ENCODE data around the gene CCDC88B. TPM values are rescaled to one million over a fixed set of nuclear protein-coding genes. Genes with fewer than 3 reads are reported as not detected.

The CCDC88B gene
- total and polyA plus RNA-seq, 2 donors (not counting 1 experiment from before 2014, with no cell fraction given): 0.56 to 3.1 TPM

GRCh38 chr11:64366751-64367150 is 26.7 kb downstream of the CCDC88B start:
- no peak overlapping the region for H3K9ac ChIP-seq (ENCODE audit: insufficient read depth, low read length)
- H3K27ac ChIP-seq (ENCODE audit: insufficient read depth, low read length): no peak overlapping the region
- no peaks in the 10 kb centered on the region for H3K9me3 ChIP-seq (ENCODE audit: control insufficient read depth, insufficient read depth, low read depth, low read length)
- H3K4me2 ChIP-seq (ENCODE audit: extremely low read depth, insufficient read depth, low read length): no peak overlapping the region
- TF ChIP-seq EZH2 (IDR thresholded peaks at IDR 0.05; ENCODE audit: low read length, missing control alignments): no peak
- TF ChIP-seq, protein P1, sequence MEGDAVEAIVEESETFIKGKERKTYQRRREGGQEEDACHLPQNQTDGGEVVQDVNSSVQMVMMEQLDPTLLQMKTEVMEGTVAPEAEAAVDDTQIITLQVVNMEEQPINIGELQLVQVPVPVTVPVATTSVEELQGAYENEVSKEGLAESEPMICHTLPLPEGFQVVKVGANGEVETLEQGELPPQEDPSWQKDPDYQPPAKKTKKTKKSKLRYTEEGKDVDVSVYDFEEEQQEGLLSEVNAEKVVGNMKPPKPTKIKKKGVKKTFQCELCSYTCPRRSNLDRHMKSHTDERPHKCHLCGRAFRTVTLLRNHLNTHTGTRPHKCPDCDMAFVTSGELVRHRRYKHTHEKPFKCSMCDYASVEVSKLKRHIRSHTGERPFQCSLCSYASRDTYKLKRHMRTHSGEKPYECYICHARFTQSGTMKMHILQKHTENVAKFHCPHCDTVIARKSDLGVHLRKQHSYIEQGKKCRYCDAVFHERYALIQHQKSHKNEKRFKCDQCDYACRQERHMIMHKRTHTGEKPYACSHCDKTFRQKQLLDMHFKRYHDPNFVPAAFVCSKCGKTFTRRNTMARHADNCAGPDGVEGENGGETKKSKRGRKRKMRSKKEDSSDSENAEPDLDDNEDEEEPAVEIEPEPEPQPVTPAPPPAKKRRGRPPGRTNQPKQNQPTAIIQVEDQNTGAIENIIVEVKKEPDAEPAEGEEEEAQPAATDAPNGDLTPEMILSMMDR (conservative IDR thresholded peaks at IDR 0.05 in 1 of 2, IDR thresholded peaks at IDR 0.05 in 1 of 2; ENCODE audit: low read depth in 1 of 2, low read length in 2 of 2): no peak
- no peak overlapping the region for H3K4me3 ChIP-seq (replicated peaks in 1 of 4; ENCODE audit: control extremely low read depth in 1 of 4, insufficient read depth in 1 of 4, low read depth in 3 of 4, low read length in 4 of 4)
- peak in 1 of 2 donors; percentile 48 for DNase-seq (ENCODE audit: low read depth in 2 of 2)
- H4K20me1 ChIP-seq (ENCODE audit: control insufficient read depth, extremely low read depth, insufficient read depth, low read length): no peaks in the 10 kb centered on the region
- peaks cover 21% of the 10 kb centered on the region for H3K36me3 ChIP-seq (ENCODE audit: control insufficient read depth, insufficient read depth, low read length)
- H3K79me2 ChIP-seq (ENCODE audit: control insufficient read depth, insufficient read depth, low read length): no peaks in the 10 kb centered on the region
- no peaks in the 10 kb centered on the region for H3K4me1 ChIP-seq (ENCODE audit: control insufficient read depth, extremely low read depth, insufficient read depth, low read length)
- no peaks in the 10 kb centered on the region for H3K27me3 ChIP-seq (ENCODE audit: control insufficient read depth, insufficient read depth, low read length)
- no peak overlapping the region for H2AFZ ChIP-seq (ENCODE audit: low read length)

- H3K79me2 ChIP-seq (ENCODE audit: control insufficient read depth, insufficient read depth, low read length): no peaks in the 10 kb centered on the region
- H3K4me2 ChIP-seq (ENCODE audit: extremely low read depth, insufficient read depth, low read length): no peak overlapping the region
- no peak overlapping the region for H3K27ac ChIP-seq (ENCODE audit: insufficient read depth, low read length)
- H3K4me1 ChIP-seq (ENCODE audit: control insufficient read depth, extremely low read depth, insufficient read depth, low read length): no peaks in the 10 kb centered on the region
- H3K9ac ChIP-seq (ENCODE audit: insufficient read depth, low read length): no peak overlapping the region
- H3K36me3 ChIP-seq (ENCODE audit: control insufficient read depth, insufficient read depth, low read length): peaks cover 14% of the 10 kb centered on the region
- H3K27me3 ChIP-seq (ENCODE audit: control insufficient read depth, insufficient read depth, low read length): no peaks in the 10 kb centered on the region
- H2AFZ ChIP-seq (ENCODE audit: low read length): no peak overlapping the region
- no peaks in the 10 kb centered on the region for H3K9me3 ChIP-seq (ENCODE audit: control insufficient read depth, insufficient read depth, low read depth, low read length)
- no peaks in the 10 kb centered on the region for H4K20me1 ChIP-seq (ENCODE audit: control insufficient read depth, extremely low read depth, insufficient read depth, low read length)
- TF ChIP-seq, protein P1 (conservative IDR thresholded peaks at IDR 0.05 in 1 of 2, IDR thresholded peaks at IDR 0.05 in 1 of 2; ENCODE audit: low read depth in 1 of 2, low read length in 2 of 2): no peak
- no peak for TF ChIP-seq EZH2 (IDR thresholded peaks at IDR 0.05; ENCODE audit: low read length, missing control alignments)
- no peak for DNase-seq (ENCODE audit: low read depth in 2 of 2)
- no peak overlapping the region for H3K4me3 ChIP-seq (replicated peaks in 1 of 4; ENCODE audit: control extremely low read depth in 1 of 4, insufficient read depth in 1 of 4, low read depth in 3 of 4, low read length in 4 of 4)
Measured at GRCh38 chr11:64367931-64368672, 28.1 kb downstream of the CCDC88B start.

- Histone ChIP-seq H3K79me2 (ENCODE audit: control insufficient read depth, insufficient read depth, low read length) (no peaks in the 10 kb centered on the region), H3K9ac (ENCODE audit: insufficient read depth, low read length) (no peak overlapping the region), H3K27me3 (ENCODE audit: control insufficient read depth, insufficient read depth, low read length) (no peaks in the 10 kb centered on the region), H3K27ac (ENCODE audit: insufficient read depth, low read length) (no peak overlapping the region), H3K36me3 (ENCODE audit: control insufficient read depth, insufficient read depth, low read length) (peaks cover 13% of the 10 kb centered on the region), H4K20me1 (ENCODE audit: control insufficient read depth, extremely low read depth, insufficient read depth, low read length) (no peaks in the 10 kb centered on the region), H3K9me3 (ENCODE audit: control insufficient read depth, insufficient read depth, low read depth, low read length) (no peaks in the 10 kb centered on the region), H3K4me1 (ENCODE audit: control insufficient read depth, extremely low read depth, insufficient read depth, low read length) (no peaks in the 10 kb centered on the region), H2AFZ (ENCODE audit: low read length) (no peak overlapping the region), H3K4me2 (ENCODE audit: extremely low read depth, insufficient read depth, low read length) (no peak overlapping the region), H3K4me3 (replicated peaks in 1 of 4; ENCODE audit: control extremely low read depth in 1 of 4, insufficient read depth in 1 of 4, low read depth in 3 of 4, low read length in 4 of 4) (no peak overlapping the region)
- TF ChIP-seq EZH2 (IDR thresholded peaks at IDR 0.05; ENCODE audit: low read length, missing control alignments): no peak
- TF ChIP-seq, protein P1 (conservative IDR thresholded peaks at IDR 0.05 in 1 of 2, IDR thresholded peaks at IDR 0.05 in 1 of 2; ENCODE audit: low read depth in 1 of 2, low read length in 2 of 2): no peak
- no peak for DNase-seq (ENCODE audit: low read depth in 2 of 2)
Measured at GRCh38 chr11:64368673-64369074, 28.7 kb downstream of the CCDC88B start.

Measured in fibroblast of lung (primary cell).